Progenitor cell of endocrine pancreas (in vitro differentiated cells): ENCODE data around the gene POU6F2. TPM values are rescaled to one million over a fixed set of nuclear protein-coding genes. Genes with fewer than 3 reads are reported as not detected.

ENCODE experiments used
- DNase-seq: peaks from one replicate; pipeline ENCODE4 v3.0.0; 2021; ENCODE audit warnings: low spot score; ENCODE audit not compliant: unreplicated experiment
- H3K27ac Mint-ChIP-seq: 2 replicates; pipeline ENCODE4 v1.8.0; 2021; ENCODE audit warnings: mild to moderate bottlenecking, moderate library complexity, mixed read lengths
- H3K27me3 Mint-ChIP-seq: 2 replicates; pipeline ENCODE4 v1.8.0; 2021; ENCODE audit warnings: mixed read lengths
- H3K36me3 Mint-ChIP-seq: 2 replicates; pipeline ENCODE4 v1.8.0; 2022; ENCODE audit warnings: mixed read lengths; ENCODE audit not compliant: insufficient read depth
- H3K4me1 Mint-ChIP-seq: 2 replicates; pipeline ENCODE4 v1.8.0; 2021; ENCODE audit warnings: low read depth, mixed read lengths
- H3K4me3 Mint-ChIP-seq: 2 replicates; pipeline ENCODE4 v1.8.0; 2021; ENCODE audit warnings: low read depth, mild to moderate bottlenecking, moderate library complexity, mixed read lengths
- H3K9me3 Mint-ChIP-seq: 2 replicates; pipeline ENCODE4 v1.8.0; 2021; ENCODE audit warnings: low read depth, mixed read lengths
- total RNA-seq: library from RNA; stranded (reverse); gene quantifications from 2 replicates; pipeline ENCODE4 v1.2.1, GENCODE V29; 2021
- TF ChIP-seq, protein P1 (sequence below): fragments of 200-600 bp; sonication (generic); IDR thresholded peaks from one replicate; pipeline ENCODE4 v1.5.0; 2021; ENCODE audit warnings: antibody characterized with exemption, mild to moderate bottlenecking; ENCODE audit not compliant: unreplicated experiment

Gene POU6F2
- total RNA-seq, 1 donor from 2014 or later: 5.6 TPM

DNA sequence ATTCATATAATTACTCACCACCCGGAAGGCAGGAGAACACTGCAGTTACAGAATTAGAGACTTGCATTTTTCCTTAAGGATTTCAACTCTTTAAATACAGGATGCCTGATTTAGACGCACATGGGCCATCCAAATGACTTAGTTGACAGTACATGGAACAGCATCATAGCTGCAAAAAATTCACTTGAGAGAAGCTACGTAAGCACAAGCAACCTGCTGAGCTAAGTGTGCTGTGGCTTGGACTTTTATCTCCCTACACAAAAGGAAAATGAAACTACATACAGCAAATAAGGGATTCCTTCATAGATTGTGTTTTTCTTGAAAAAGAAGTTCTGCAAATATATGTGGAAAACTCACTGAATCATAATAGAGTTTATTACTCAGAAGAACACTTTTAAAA lies 152.6 kb downstream of the POU6F2 start:
- Mint-ChIP-seq H3K9me3 (no peaks in the 10 kb centered on the region), H3K4me1 (peaks cover 2% of the 10 kb centered on the region), H3K27ac (no peak overlapping the region), H3K36me3 (no peaks in the 10 kb centered on the region), H3K4me3 (no peak overlapping the region), H3K27me3 (no peaks in the 10 kb centered on the region)
- TF ChIP-seq, protein P1, sequence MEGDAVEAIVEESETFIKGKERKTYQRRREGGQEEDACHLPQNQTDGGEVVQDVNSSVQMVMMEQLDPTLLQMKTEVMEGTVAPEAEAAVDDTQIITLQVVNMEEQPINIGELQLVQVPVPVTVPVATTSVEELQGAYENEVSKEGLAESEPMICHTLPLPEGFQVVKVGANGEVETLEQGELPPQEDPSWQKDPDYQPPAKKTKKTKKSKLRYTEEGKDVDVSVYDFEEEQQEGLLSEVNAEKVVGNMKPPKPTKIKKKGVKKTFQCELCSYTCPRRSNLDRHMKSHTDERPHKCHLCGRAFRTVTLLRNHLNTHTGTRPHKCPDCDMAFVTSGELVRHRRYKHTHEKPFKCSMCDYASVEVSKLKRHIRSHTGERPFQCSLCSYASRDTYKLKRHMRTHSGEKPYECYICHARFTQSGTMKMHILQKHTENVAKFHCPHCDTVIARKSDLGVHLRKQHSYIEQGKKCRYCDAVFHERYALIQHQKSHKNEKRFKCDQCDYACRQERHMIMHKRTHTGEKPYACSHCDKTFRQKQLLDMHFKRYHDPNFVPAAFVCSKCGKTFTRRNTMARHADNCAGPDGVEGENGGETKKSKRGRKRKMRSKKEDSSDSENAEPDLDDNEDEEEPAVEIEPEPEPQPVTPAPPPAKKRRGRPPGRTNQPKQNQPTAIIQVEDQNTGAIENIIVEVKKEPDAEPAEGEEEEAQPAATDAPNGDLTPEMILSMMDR: no peak
- DNase-seq: no peak

DNA sequence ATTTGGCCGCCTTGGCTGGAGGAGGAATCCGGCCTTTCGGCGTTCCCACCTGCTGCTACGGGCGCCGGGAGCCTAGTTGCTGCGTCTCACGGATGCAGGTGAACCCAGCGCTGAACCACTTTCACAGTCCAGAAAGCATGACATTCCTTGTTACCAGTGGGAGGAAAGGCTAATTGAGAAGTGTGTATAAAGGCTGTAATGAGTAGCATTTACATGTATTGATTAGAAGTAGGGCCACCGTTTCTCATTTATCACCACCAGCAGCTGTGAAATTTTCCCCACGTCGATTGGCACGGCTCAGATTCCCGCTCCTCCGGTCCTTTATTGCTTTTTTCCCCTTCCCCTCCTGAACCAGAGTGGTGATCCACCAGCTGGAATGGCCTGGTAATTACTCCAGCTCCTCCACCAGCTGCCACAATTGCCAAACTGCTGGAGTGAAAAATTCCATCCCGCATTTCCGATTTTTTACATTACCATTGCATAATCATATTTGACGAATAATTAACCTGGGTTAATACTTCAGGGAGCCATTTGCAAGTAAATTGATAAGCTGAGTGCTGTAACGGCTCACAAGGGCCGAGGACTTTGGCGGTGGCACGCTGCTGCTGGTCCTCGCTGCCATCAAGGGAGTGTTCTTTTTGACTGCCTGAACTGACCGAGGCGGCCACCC lies 153.3 kb downstream of the POU6F2 start:
- Mint-ChIP-seq H3K4me1 (peaks cover 2% of the 10 kb centered on the region), H3K36me3 (no peaks in the 10 kb centered on the region), H3K4me3 (no peak overlapping the region), H3K27ac (no peak overlapping the region), H3K9me3 (no peaks in the 10 kb centered on the region), H3K27me3 (no peaks in the 10 kb centered on the region)
- TF ChIP-seq, protein P1: no peak
- no peak for DNase-seq

DNA sequence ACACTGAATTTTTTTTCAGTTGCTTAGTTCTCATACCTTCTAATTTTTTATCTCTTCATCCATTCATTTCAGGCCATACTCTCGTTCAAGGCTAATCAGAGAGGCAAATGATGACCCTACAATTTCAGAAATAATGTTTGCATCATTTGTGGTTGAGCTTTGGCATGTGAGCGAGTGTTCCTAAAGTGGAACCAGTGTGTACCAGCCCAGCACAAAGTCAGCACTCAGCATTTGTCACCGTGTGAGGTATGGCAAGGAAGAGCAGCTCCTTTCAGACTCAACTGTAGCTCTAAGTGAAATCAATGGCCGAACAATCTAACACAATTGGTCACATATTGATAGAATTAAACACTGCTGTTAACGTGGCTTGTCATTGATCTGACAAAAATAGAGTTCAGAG lies 154.6 kb downstream of the POU6F2 start:
- Mint-ChIP-seq H3K4me3 (no peak overlapping the region), H3K9me3 (peaks cover 4% of the 10 kb centered on the region), H3K36me3 (no peaks in the 10 kb centered on the region), H3K4me1 (peaks cover 2% of the 10 kb centered on the region), H3K27ac (no peak overlapping the region), H3K27me3 (no peaks in the 10 kb centered on the region)
- no peak for DNase-seq
- TF ChIP-seq, protein P1: no peak

DNA sequence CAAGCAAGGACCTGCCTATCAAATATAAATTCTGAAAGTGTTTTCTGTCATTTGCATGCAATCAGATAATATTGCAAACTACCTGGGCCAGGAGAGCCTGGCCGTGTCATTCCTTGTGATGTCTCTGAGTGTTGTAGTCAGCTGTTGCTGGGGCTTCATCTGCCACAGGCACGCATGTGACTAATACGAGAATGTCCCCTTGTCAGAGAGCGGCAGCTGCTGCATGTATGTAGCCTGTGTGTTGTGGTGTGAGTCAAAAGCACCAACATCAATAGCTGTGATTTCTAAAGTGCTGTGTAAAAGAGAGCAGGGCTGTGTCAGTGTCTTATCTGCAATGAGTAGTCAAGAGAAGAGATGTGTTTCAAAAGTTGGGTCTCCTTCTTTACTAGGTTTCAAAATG lies 155.4 kb downstream of the POU6F2 start:
- no peak for DNase-seq
- H3K27me3 Mint-ChIP-seq: no peaks in the 10 kb centered on the region
- H3K4me1 Mint-ChIP-seq: peaks cover 2% of the 10 kb centered on the region
- H3K9me3 Mint-ChIP-seq: peaks cover 10% of the 10 kb centered on the region
- TF ChIP-seq, protein P1: no peak
- H3K4me3 Mint-ChIP-seq: no peak overlapping the region
- H3K27ac Mint-ChIP-seq: no peak overlapping the region
- peaks cover 3% of the 10 kb centered on the region for H3K36me3 Mint-ChIP-seq

DNA sequence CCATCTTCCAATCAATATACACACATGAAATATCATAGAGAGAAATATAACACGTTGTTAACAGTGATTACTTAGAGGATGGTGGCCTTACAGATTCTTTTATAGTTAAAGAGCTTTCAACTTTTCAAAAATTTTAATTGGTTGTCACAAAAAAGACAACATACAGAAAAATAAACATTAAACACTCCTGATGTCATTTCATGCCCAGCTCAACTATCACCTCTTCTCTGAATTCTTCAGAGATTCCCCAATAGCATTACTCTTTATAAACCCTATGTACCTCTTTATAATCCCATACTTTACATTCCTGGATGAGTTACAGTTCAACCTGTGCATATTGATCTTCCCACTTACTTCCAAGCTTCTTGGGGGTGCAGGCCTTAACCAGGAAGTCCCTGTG lies 159.8 kb downstream of the POU6F2 start:
- TF ChIP-seq, protein P1: no peak
- H3K4me1 Mint-ChIP-seq: no peaks in the 10 kb centered on the region
- no peaks in the 10 kb centered on the region for H3K27me3 Mint-ChIP-seq
- peaks cover 3% of the 10 kb centered on the region for H3K36me3 Mint-ChIP-seq
- H3K27ac Mint-ChIP-seq: no peak overlapping the region
- H3K4me3 Mint-ChIP-seq: no peak overlapping the region
- H3K9me3 Mint-ChIP-seq: peaks cover 10% of the 10 kb centered on the region
- DNase-seq: no peak
